NCI-H1417 treated with DMSO at 0.1 percent for 48 hours (cell line): ENCODE results near the gene C11orf58.

Experiments
- DNase-seq: peaks from one replicate; lab custom pipeline; 2025; lab: John Stamatoyannopoulos, UW

The C11orf58 gene

DNA sequence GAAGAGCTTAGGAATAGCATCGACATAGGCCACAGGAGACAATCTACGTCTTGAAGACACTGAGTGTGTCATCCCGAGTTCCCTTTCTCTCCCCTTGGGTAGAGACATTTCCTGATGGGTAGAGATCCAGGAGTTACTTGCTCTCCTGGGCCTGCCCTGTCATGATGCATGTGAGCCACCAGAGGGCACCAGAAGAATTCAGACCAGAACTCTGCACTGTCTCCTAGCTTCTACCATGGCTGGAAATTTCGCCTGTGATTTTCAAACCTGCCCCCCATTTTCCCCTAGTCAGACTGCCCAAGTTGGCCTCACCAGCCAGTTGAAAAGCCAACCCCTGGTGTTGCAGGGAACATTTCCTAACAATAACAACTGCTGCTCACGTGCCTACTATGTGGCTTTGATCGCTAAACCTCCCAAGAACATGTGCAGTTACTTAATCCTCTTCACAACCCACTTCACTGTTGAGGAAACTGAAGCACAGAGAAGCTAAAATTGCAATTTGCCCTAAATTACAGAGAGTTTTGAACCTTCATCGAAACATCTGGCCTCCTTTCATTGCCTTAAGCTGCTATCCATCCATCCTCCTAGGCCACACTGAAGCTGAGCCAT is 47.2 kb downstream of the C11orf58 start:
- DNase-seq: no peak

DNA sequence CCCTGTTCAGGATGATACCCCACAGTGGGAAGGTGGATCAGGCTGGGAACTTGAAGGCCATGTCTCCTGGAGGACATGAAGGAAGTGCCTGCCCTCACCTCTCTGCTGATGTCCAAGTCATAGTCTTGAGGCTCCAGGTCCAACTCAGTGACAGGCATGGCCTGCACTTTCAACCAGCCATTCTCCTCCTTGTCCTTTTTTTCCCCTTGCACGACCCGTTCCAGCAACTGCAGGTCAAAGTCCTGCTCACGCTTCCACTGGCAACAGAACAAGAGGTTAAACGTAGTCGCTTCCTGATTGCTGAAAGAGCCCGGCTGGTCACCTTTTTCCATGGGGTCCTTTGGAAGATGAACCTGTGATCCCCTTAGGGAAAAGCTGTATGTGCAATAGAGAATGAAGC is 47.7 kb downstream of the C11orf58 start:
- DNase-seq: no peak

DNA sequence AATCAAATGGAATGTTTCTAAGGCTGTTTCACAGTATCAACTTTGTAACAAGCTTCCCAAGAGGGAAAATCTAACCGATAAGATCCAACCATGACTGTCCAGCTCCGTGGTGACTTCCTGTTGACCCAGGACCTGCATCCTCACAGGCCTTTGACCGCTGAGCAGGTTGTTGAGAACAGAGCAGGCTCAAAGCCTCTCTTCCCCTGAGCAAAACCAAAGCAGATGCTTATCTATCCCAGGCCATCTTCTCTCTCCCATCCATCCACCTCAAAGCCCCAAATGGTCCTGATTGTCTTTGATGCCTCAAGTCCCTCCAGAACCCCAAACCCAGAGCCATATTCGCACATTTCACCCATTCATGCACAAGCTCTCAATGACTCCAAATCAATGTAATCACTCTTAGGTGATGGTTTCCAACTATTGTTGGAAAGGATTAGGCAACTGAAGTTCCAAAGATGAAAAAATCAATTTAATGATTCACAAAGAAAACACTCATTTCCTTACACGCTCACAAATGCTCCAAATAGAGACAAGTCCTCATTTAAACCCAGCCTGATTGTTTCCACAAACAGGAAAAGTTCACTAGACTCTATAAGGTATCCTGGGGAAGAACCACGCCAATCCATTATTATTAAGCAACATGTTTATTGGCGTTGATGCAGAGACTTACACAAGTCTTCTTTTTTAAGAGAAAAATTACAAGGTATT is 48.7 kb downstream of the C11orf58 start:
- no peak for DNase-seq

DNA sequence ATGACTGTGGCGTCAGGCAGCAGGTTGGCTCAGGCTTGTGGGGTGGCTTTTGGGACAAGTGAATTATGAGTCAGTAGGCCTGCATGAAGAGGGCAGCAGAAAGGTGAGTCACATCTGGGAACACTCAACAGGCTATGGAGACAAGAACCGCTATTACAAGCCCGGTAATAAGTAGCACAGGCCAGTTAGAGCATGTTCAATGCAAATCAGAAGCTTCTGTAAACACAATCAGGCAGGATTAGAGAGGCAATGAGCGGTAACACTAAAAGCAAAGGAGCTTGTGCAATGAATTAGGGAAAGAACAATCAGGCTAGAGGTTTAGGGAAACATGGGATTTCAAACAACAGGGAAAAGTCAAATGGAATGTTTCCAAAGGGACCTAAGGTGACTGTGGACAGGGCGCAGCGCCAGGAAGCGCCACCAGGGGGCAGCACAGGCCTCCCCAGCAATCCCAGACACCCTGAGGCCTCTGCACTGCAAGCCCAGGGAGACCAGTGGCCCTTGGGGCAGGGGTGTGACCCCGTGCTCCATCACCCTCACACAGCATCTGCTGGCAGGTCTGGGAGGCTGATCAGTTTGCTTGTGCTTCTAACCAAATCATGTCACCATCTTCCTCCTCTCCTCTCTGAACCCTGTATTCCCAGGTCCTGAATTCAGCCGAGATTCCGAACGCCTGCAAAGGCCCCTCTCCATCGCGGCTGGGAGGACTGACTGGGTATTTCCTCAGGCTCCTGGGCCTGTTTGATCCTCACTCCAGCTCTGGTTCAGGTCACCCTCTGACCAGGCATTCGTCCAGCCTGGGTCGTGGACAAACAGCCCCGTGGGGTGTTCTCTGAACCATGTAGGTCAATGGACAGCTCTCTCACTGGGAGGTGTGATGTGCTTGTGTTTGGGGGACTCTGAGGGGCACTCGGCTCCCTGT is 50.0 kb downstream of the C11orf58 start:
- peak; percentile 7 for DNase-seq

DNA sequence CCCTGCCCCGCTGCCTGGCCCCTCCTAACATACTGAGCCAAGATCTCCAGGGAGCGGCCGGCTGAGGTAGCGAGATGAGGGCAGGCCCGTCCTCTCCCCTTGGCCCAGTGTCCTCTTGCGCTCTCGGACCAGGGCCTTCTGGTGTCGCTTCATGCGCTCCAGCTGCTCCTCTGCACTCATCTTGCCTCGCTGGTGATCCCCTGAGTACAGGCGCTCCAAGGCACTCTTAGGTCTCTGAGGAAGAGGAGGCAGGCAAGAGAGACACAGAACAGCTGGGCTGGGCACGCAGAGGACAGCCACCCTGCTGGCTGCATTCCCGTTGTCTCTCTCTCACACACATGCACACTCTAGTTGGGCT is 50.6 kb downstream of the C11orf58 start:
- no peak for DNase-seq

DNA sequence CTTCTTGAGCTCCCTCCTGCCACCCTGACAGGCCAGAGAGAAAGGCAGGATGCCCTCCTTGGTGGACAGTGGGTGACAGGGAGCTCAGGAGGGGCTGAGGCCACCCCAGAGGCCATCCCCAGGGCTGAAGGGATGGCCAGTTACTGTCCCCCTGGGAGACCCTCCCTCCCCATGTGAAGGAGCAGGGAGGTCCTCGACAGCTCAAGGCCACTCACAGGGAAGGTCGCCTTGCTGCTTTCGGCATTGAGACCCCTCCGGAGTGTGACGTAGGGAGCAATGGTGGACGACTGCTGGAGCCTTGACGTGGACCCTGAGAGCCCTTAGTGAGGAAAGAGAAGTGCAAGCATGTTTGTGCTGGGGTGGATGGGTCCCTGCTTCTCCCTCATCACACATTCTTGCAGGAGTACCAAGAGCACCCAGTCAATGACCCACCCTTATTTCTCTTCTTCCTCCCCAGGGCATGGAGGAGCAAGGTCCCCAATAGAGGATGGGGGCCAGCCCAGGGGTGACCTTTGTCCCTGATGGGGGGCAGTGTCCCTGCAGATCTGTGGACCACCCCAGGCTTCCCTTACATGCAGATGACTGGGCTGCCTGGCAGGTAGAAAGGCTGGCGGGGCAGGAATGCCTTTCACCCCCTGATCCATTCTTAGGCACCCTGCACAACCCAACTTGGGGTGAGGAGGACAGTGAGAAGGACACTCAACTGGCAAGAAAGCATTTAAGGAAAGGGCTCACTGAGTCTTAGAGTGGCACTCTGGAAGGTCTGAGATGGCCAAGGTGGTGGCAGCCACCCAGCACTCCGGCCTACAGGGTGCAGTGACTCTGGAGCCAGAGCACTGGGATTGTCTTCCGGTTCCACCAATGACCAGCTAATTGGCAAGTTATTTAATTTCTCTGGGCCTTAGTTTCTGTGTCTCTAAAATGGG is 51.4 kb downstream of the C11orf58 start:
- no peak for DNase-seq

DNA sequence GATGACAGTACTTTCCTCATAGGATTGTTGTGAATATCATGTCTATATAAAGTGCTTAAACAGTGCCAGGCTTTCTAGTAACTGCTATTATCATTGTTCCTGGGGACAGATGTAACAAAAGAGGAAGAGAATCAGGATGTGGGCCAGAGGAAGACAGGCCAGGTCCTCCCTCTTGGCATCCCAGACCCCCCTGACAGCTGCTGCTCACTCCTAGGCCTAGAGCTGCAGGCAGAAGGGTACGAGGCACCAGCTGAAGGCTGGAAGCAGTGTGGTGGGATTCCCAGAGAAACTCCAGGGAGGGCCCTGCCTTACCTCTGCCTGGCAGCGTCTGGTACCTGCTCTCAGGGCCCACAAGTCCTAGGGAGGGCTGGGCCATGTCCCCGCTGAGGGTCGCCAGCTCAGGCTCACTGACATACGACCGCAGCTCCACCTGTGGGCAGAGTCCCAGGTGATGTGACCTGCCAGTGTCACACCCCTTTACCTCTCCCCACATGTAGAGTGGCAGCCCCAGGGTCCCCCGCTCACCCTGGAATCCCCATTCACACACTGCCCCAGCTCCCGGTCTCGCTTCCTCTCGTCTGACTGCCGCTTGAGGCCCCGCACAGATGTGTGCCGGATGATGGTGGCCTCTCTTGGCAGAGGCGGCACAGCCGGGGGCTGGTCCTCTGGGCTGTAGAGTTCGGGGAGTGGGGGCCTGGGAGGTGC is 52.2 kb downstream of the C11orf58 start:
- no peak for DNase-seq

DNA sequence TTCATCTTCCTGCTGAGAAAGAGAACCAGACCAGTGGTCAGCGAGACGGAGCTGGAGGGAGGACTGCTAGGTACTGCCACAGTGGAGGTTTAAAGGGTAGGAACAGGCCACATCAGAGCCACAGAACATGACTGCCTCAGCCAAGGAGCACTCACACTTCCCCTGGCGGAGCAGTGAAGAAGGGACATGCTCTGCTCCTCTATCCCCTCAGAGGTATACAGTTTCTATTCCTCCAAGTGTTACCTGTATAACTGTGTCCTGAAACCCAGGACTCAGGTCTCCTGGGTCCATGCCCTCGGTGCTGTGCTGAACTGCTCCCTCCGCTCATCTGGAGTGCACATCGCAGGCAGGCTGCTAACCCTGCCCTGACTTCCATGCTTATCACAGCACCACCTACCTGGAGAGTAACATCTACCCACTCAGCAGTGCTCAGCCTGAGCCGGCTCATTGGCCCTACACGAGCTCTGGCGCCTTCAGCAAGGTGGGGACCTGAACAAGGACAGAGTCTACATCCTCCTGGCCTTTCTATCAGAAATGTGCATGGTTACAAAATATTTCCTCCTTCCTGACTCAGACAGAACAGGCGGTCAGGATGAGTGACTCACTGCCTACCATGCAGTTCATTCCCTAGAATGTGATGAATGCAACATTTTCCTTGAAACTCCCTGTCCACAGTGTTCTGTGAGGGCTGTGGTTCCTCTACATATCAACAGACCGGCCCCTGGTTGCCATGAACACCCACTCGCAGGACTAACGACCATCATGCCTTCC is 52.9 kb downstream of the C11orf58 start:
- no peak for DNase-seq

DNA sequence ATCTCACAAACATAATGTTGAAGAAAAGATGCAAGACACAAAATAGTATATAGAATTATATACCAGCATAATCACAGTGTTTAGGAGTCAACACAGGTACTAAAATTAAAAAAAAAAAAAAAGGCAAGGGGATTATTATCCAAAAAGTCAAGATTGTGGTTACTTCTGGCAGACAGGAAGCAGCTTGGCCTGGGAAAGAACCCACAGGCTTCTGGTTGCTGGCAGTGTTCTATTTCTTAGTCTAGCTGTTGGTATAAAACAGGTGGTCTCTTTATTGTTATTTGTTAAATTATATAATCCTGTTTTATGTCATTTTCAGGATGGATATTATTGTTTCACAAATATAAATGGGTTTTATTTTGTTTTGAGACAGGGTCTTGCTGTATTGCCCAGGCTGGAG is 54.0 kb downstream of the C11orf58 start:
- DNase-seq: no peak

DNA sequence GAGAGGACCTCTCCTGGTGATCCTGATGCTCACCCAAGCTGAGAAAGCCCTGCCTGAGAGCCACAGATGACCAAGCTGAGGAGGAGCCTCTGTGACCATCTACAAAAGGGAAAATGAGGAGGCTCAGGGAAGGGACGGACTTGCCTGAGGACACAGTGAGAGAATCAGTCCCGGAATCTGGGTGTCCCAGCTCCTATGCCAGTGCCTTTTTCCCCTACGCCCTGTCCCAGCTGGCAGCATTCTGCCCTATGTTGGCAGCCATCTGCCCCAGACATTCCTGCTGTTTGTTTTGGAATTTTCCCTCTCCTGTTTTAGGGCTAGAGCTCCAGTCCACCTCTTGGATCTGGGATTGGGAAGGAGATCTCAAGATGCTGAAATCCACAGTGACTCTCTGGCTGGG is 54.6 kb downstream of the C11orf58 start:
- no peak for DNase-seq

DNA sequence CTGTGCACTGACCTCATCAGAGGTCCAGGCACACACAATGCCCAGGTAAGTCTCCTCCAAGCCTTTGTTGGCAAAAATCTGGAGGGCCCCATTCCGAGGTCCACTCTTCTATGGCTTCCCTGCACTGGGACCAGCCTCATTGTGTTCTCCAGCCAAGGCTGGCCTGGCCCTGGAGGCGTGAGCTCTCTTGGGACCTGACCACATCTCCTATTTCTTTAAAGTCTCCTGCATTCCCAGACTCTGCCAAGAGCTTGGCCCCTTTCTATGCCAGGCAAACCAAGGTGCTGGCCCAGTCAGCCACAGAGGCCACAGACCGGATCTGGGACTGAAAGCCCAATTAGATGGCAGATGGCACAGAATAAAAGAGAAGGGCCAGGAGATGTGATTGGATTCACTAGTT is 55.1 kb downstream of the C11orf58 start:
- DNase-seq: no peak

DNA sequence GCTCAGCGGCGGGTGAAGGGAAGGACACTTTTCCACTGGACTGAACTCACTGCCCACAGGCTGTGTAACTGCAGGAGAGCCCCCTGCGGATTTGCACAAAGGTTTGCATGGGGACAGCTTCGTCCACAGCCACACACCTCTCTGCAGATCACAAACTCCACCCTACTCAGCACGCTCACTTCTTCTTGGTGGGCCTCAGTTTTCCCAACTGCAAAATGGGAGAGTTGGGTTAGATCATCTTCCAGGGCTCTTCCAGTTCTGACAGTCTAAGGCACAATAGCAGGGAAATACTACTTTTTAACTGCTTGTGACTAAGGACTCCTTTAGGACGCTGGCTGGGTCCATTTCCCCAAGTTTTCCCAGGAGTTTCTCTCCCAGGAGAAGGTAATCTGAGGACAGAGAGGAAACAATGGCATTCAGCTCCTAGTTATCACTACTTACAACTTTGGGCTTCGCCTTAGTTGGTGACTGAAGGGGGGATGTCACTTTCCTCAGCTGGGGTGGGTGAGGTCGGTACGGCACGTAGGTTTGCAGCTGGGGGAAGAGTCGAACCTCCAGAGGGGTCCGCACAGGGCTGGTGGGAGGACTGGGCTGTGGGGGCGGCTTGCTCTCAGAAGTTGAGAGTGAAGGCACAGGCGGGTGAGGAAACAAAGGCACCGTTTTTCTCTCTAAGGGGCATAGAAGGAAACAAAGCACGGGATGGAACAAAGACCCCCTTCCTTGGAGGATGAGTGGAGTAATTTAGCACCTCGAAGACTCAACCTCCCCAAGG is 55.8 kb downstream of the C11orf58 start:
- no peak for DNase-seq

DNA sequence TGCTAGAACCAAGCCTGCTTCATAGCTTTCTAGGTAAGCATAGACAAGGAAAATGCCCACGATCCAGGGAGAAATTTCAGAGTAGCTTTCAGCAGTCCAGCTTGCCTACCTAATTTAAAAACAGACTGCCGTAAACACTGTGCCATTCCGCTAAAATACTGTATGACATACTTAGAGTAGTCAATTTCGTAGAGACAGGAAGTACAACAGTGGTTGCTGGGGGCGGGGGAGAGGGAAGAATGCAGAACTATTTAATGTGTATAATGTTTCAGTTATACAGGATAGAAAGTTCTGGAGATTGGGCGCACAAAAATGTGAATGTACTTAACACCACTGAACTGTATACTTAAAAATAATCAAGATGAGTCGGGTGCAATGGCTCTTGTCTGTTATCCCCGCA is 56.7 kb downstream of the C11orf58 start:
- DNase-seq: no peak

DNA sequence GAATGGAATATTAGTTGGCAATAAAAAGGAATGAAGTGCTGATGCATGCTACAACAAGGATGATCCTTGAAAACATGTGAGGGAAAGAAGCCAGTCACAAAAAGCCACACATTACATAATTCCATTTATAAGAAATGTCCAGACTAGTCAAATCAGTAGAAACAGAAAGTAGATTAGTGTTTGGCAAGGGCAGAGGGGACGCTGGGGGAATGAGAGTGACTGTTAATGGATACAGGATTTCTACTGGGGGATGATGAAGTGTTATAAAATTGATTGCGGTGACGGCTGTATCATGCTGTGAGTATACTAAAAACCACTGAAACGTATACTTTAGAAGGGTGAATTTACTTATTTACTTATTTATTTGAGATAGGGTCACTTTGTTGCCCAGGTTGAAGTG is 57.9 kb downstream of the C11orf58 start:
- no peak for DNase-seq

DNA sequence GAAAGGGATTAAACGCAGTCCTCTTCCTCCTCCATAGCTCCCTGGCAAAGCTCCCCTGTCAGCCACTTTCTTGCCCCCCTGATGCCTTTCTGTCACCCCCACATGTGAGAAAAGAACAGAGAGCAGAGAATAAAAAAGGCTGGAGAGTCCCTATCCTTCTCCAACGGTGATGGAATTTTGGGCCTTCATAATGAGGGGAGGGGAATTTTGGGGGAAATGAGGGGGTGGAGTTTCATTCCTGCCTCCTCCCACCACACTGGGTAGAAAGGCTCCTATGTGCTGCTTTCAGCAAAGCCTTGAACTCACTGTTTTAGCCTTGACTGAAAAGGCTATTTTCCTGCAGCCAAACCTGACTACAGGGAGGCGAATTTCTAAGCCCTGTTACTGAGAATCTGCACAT is 59.3 kb downstream of the C11orf58 start:
- DNase-seq: no peak

DNA sequence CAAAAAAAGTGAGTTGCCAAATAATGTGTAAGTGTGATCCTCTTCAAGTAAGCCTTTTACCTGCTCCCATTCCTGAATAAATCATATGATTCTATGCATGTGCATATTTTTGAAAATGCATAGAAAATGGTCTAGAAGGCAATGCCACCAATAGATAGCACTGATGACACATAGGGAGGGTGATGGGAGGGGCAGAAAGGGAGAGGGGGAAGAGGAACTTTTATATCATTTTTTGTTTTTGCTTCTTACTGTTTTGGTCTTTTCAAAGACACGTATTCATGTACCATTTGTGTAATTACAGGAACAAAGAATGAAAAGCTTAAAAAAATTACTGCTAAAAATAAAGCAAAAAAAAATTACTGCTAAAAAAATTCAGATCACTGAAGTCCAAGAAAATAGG is 60.8 kb downstream of the C11orf58 start:
- no peak for DNase-seq

DNA sequence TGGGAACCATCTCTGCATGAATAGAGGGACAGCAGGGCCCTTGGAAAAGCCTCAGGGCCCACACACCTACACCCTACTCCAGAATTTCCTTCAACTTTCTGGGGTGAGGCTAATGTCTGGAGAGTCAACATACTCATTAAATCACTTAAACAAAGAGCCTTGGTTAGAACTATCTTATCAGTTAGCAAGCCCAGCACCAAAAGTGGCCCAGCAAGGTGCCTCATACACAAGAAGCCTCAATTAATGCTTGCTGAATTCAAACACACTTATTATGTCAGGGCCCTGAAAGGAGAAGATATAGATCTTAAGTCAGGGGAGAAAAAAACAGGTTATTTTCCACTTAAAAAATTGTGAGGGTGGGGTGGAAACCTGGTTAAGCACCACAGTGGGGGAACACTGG is 61.4 kb downstream of the C11orf58 start:
- no peak for DNase-seq

DNA sequence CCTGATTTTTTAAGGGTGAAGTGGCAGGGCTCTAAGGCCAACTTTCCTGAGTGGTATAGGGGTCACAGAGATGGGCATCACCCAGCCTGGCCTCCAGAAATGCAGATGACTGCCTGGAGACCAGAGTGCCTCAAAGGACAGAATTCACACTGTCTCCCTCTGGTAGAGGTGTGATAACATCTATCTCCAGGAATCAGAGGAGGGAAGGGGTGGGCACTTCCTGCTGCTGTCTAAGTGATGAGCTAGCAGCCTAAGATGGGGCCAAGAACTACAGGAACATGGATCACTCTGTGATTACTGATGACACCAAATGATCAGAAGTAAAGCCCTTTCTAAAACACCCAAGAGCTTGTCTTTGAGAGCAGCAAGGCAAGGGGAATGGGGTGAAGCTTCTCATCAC is 61.9 kb downstream of the C11orf58 start:
- no peak for DNase-seq

DNA sequence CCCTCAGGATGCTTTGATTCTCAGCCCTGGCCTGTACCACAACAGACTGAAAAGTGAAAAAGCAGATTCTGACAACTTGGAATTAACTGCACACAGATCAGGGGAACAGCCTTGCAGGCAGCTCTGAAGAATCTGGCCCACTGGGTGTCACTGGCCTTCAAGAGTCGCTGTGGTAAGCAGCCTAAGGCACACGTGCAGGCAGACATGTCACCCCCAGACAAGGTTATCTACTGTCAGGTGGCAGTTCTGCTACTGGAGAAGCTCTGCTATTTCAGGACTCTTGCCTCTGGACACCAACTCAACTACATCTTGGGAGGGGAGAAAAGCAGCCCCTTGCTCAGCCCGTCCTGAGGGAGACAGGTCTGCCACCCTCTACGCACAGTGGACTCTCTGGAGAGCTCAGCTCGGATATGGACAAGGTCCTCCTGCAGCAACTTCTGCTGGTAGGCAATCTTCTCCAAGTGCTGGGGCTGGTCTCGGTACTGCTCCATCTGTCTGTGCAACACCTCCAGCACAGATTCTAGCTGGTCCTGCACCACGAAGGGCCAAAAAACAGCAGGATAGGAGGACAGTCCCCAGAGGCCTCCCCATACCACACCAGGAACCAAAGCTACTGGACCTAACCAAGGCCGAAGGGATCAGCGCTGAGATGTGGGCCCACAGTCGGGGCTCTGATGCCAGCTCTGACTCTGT is 63.0 kb downstream of the C11orf58 start:
- no peak for DNase-seq
